GM23338 (cell line): Measurements from ENCODE around the gene NIT2. TPM values are rescaled to one million over a fixed set of nuclear protein-coding genes. Genes with fewer than 3 reads are reported as not detected.

Source experiments
- ATAC-seq: fragments of 200-7000 bp; cut with Tn5 transposase; 3 replicates; pipeline ENCODE4 v1.9.1; 2020
- DNase-seq: peaks from one replicate; pipeline ENCODE4 v3.0.0-alpha.2; 2015; ENCODE audit warnings: low spot score
- H2AFZ ChIP-seq: fragments of 200-600 bp; sonication (generic); 2 replicates; pipeline ENCODE4 v1.8.0; 2016; ENCODE audit warnings: antibody characterized with exemption, mild to moderate bottlenecking, moderate library complexity
- H3F3A ChIP-seq: fragments of 200-600 bp; sonication (generic); replicated peaks from 2 replicates; pipeline ENCODE4 v1.8.0; 2017; ENCODE audit warnings: antibody characterized with exemption, mixed run types, low read depth
- H3K27ac ChIP-seq: fragments of 200-600 bp; sonication (generic); 2 replicates; pipeline ENCODE4 v1.6.1; 2016; ENCODE audit warnings: low read depth
- H3K27me3 ChIP-seq: fragments of 200-600 bp; sonication (generic); 2 replicates; pipeline ENCODE4 v1.8.0; 2016; ENCODE audit warnings: mild to moderate bottlenecking, mixed run types, moderate library complexity; ENCODE audit not compliant: insufficient read depth
- H3K36me3 ChIP-seq: fragments of 200-600 bp; sonication (generic); 2 replicates; pipeline ENCODE4 v1.8.0; 2016; ENCODE audit warnings: mild to moderate bottlenecking; ENCODE audit not compliant: insufficient read depth
- H3K4me1 ChIP-seq: fragments of 200-600 bp; sonication (generic); 2 replicates; pipeline ENCODE4 v1.8.0; 2016; ENCODE audit warnings: mild to moderate bottlenecking, moderate library complexity; ENCODE audit not compliant: insufficient read depth
- H3K4me2 ChIP-seq: fragments of 200-600 bp; sonication (generic); 2 replicates; pipeline ENCODE4 v1.7.1; 2017; ENCODE audit warnings: mixed run types
- H3K4me3 ChIP-seq: fragments of 200-600 bp; sonication (generic); 2 replicates; pipeline ENCODE4 v1.6.1; 2016; ENCODE audit warnings: mixed run types
- H3K79me2 ChIP-seq: fragments of 200-600 bp; sonication (generic); replicated peaks from 2 replicates; pipeline ENCODE4 v1.8.0; 2017; ENCODE audit warnings: mild to moderate bottlenecking; ENCODE audit not compliant: insufficient read depth
- H3K9me2 ChIP-seq: fragments of 200-600 bp; sonication (generic); 2 replicates; pipeline ENCODE4 v1.8.0; 2017; ENCODE audit not compliant: insufficient read depth
- H4K20me1 ChIP-seq: fragments of 200-600 bp; sonication (generic); replicated peaks from 2 replicates; pipeline ENCODE4 v1.8.0; 2017; ENCODE audit warnings: mild to moderate bottlenecking; ENCODE audit not compliant: insufficient read depth
- H3K27ac Mint-ChIP-seq: 2 replicates; pipeline ENCODE4 v1.8.0; 2020; ENCODE audit warnings: inconsistent platforms, mild to moderate bottlenecking, moderate library complexity, mixed read lengths
- H3K27me3 Mint-ChIP-seq: 3 replicates; pipeline ENCODE4 v1.8.0; 2022; ENCODE audit warnings: low read depth, mild to moderate bottlenecking, moderate library complexity, mixed read lengths, inconsistent platforms; ENCODE audit not compliant: insufficient read depth, poor library complexity
- H3K36me3 Mint-ChIP-seq: 3 replicates; pipeline ENCODE4 v1.8.0; 2021; ENCODE audit warnings: low read depth, mild to moderate bottlenecking, inconsistent platforms, moderate library complexity, mixed read lengths
- H3K4me1 Mint-ChIP-seq: 3 replicates; pipeline ENCODE4 v1.8.0; 2020; ENCODE audit warnings: mild to moderate bottlenecking, inconsistent platforms, mixed read lengths
- H3K4me3 Mint-ChIP-seq: 3 replicates; pipeline ENCODE4 v1.8.0; 2021; ENCODE audit warnings: moderate library complexity, mild to moderate bottlenecking, inconsistent platforms, mixed read lengths
- H3K9me3 Mint-ChIP-seq: 3 replicates; pipeline ENCODE4 v1.8.0; 2020; ENCODE audit warnings: moderate library complexity, mild to moderate bottlenecking, inconsistent platforms, mixed read lengths
- CREB1 ChIP-seq: fragments of 250-450 bp; sonication (Bioruptor Pico); IDR thresholded peaks from 2 replicates; pipeline ENCODE4 v1.5.0; 2020; ENCODE audit warnings: low read depth, mild to moderate bottlenecking, moderate library complexity
- EZH2 ChIP-seq: fragments of 200-600 bp; sonication (generic); IDR thresholded peaks from one replicate; pipeline ENCODE4 v1.8.0; 2017; ENCODE audit warnings: antibody characterized with exemption, mild to moderate bottlenecking, low read depth; ENCODE audit not compliant: unreplicated experiment
- EZH2phosphoT487 ChIP-seq: fragments of 200-600 bp; sonication (generic); IDR thresholded peaks from one replicate; pipeline ENCODE4 v1.8.1; 2018; ENCODE audit warnings: antibody characterized with exemption; ENCODE audit not compliant: unreplicated experiment
- JUNB ChIP-seq: IDR thresholded peaks from one replicate; pipeline ENCODE4 v1.6.1; 2016; ENCODE audit warnings: antibody characterized with exemption; ENCODE audit not compliant: unreplicated experiment
- NANOG ChIP-seq: IDR thresholded peaks from 2 replicates; pipeline ENCODE4 v1.6.1; 2016; ENCODE audit warnings: antibody characterized with exemption, borderline replicate concordance
- POLR2AphosphoS5 ChIP-seq: IDR thresholded peaks from 2 replicates; pipeline ENCODE4 v1.6.1; 2016; ENCODE audit warnings: antibody characterized with exemption, low read depth
- STAT1 ChIP-seq: IDR thresholded peaks from one replicate; pipeline ENCODE4 v1.6.1; 2016; ENCODE audit warnings: antibody characterized with exemption; ENCODE audit not compliant: unreplicated experiment
- ZNF114 ChIP-seq: fragments of 250-450 bp; sonication (Bioruptor Pico); IDR thresholded peaks from 2 replicates; pipeline ENCODE4 v1.5.0; 2020; ENCODE audit warnings: mild to moderate bottlenecking, moderate library complexity
- ZNF331 ChIP-seq: fragments of 250-450 bp; sonication (Bioruptor Pico); IDR thresholded peaks from 2 replicates; pipeline ENCODE4 v1.5.0; 2020; ENCODE audit warnings: low read depth, mild to moderate bottlenecking, moderate library complexity
- polyA plus RNA-seq: library from polyadenylated mRNA; unstranded; fragments of >200 nt; fragmentation: Nextera tagmentation; extraction: Ambion mirVana; gene quantifications from 2 replicates; pipeline ENCODE4 v1.2.1, GENCODE V29; 2016
- total RNA-seq: library from RNA; depleted of rRNA; stranded (reverse); fragments of >200 nt; shearing (Covaris generic); gene quantifications from 2 replicates; pipeline ENCODE4 v1.2.3, GENCODE V29; 2014
- TF ChIP-seq, protein P1 (sequence below): IDR thresholded peaks from one replicate; pipeline ENCODE4 v1.6.1; 2018; ENCODE audit warnings: antibody characterized with exemption; ENCODE audit not compliant: unreplicated experiment
- TF ChIP-seq, protein P2 (sequence below): fragments of 250-450 bp; sonication (Bioruptor Pico); IDR thresholded peaks from 2 replicates; pipeline ENCODE4 v1.5.0; 2020; ENCODE audit warnings: mild to moderate bottlenecking, moderate library complexity
- TF ChIP-seq, protein P3 (sequence below), 2 experiments: fragments of 200-600 bp in 1 of 2; sonication (generic) in 1 of 2; conservative IDR thresholded peaks; 2 replicates each; pipeline versions ENCODE4 v1.5.1 to v1.6.1; 2016 to 2017; ENCODE audit warnings: antibody characterized with exemption in 2 of 2, low read depth in 2 of 2, mild to moderate bottlenecking in 2 of 2, moderate library complexity in 1 of 2

Gene NIT2
- total and polyA plus RNA-seq, 2 experiments from 2014 or later = 19.2 to 53.7 TPM

DNA sequence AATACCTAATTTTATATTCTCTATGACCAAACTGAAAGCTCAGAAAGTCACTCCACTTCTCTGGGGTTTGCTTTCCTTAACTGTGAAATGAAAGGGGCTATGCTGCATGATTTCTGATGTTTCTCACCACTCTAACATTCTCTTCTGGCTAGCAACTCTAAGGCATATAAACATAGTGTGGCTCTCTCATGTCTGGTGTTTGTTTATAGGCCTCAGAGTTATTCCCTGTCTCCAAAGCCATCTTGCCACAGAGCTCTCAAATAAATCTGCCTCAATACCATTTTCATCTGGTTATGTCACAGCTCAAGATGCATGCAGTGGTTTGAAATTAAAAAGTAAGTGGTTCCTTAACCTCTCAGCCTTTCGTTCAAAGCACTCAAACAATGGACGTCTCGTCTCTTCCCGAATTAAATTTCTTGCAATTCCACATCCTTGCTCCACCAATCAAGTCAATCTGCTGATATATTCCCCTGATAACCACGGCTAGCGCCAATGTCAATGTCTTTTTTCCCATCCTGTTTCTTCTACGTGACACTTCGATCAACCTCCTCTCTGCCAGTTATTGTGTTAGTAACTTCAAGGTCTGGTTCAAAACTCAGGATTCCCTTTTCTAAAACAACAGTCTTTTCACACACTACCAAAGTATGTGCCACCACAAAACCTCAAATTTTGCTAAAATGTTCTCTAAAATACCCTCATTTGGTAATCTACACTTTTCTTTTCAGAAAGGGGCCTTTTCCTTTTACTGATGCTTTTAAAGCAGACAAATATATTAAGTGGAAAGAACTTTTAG lies 50.4 kb downstream of the NIT2 start:
- no peaks in the 10 kb centered on the region for H3F3A ChIP-seq
- H2AFZ ChIP-seq = no peak overlapping the region
- no peak overlapping the region for H3K4me3 ChIP-seq
- TF ChIP-seq, protein P1, sequence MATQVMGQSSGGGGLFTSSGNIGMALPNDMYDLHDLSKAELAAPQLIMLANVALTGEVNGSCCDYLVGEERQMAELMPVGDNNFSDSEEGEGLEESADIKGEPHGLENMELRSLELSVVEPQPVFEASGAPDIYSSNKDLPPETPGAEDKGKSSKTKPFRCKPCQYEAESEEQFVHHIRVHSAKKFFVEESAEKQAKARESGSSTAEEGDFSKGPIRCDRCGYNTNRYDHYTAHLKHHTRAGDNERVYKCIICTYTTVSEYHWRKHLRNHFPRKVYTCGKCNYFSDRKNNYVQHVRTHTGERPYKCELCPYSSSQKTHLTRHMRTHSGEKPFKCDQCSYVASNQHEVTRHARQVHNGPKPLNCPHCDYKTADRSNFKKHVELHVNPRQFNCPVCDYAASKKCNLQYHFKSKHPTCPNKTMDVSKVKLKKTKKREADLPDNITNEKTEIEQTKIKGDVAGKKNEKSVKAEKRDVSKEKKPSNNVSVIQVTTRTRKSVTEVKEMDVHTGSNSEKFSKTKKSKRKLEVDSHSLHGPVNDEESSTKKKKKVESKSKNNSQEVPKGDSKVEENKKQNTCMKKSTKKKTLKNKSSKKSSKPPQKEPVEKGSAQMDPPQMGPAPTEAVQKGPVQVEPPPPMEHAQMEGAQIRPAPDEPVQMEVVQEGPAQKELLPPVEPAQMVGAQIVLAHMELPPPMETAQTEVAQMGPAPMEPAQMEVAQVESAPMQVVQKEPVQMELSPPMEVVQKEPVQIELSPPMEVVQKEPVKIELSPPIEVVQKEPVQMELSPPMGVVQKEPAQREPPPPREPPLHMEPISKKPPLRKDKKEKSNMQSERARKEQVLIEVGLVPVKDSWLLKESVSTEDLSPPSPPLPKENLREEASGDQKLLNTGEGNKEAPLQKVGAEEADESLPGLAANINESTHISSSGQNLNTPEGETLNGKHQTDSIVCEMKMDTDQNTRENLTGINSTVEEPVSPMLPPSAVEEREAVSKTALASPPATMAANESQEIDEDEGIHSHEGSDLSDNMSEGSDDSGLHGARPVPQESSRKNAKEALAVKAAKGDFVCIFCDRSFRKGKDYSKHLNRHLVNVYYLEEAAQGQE = no peak
- TF ChIP-seq JUNB (no peak), CREB1 (CRISPR knock-in tag) (no peak), EZH2phosphoT487 (no peak), NANOG (no peak), ZNF331 (CRISPR knock-in tag) (no peak), ZNF114 (CRISPR knock-in tag) (no peak), EZH2 (no peak), POLR2AphosphoS5 (no peak), STAT1 (no peak)
- TF ChIP-seq, protein P2, sequence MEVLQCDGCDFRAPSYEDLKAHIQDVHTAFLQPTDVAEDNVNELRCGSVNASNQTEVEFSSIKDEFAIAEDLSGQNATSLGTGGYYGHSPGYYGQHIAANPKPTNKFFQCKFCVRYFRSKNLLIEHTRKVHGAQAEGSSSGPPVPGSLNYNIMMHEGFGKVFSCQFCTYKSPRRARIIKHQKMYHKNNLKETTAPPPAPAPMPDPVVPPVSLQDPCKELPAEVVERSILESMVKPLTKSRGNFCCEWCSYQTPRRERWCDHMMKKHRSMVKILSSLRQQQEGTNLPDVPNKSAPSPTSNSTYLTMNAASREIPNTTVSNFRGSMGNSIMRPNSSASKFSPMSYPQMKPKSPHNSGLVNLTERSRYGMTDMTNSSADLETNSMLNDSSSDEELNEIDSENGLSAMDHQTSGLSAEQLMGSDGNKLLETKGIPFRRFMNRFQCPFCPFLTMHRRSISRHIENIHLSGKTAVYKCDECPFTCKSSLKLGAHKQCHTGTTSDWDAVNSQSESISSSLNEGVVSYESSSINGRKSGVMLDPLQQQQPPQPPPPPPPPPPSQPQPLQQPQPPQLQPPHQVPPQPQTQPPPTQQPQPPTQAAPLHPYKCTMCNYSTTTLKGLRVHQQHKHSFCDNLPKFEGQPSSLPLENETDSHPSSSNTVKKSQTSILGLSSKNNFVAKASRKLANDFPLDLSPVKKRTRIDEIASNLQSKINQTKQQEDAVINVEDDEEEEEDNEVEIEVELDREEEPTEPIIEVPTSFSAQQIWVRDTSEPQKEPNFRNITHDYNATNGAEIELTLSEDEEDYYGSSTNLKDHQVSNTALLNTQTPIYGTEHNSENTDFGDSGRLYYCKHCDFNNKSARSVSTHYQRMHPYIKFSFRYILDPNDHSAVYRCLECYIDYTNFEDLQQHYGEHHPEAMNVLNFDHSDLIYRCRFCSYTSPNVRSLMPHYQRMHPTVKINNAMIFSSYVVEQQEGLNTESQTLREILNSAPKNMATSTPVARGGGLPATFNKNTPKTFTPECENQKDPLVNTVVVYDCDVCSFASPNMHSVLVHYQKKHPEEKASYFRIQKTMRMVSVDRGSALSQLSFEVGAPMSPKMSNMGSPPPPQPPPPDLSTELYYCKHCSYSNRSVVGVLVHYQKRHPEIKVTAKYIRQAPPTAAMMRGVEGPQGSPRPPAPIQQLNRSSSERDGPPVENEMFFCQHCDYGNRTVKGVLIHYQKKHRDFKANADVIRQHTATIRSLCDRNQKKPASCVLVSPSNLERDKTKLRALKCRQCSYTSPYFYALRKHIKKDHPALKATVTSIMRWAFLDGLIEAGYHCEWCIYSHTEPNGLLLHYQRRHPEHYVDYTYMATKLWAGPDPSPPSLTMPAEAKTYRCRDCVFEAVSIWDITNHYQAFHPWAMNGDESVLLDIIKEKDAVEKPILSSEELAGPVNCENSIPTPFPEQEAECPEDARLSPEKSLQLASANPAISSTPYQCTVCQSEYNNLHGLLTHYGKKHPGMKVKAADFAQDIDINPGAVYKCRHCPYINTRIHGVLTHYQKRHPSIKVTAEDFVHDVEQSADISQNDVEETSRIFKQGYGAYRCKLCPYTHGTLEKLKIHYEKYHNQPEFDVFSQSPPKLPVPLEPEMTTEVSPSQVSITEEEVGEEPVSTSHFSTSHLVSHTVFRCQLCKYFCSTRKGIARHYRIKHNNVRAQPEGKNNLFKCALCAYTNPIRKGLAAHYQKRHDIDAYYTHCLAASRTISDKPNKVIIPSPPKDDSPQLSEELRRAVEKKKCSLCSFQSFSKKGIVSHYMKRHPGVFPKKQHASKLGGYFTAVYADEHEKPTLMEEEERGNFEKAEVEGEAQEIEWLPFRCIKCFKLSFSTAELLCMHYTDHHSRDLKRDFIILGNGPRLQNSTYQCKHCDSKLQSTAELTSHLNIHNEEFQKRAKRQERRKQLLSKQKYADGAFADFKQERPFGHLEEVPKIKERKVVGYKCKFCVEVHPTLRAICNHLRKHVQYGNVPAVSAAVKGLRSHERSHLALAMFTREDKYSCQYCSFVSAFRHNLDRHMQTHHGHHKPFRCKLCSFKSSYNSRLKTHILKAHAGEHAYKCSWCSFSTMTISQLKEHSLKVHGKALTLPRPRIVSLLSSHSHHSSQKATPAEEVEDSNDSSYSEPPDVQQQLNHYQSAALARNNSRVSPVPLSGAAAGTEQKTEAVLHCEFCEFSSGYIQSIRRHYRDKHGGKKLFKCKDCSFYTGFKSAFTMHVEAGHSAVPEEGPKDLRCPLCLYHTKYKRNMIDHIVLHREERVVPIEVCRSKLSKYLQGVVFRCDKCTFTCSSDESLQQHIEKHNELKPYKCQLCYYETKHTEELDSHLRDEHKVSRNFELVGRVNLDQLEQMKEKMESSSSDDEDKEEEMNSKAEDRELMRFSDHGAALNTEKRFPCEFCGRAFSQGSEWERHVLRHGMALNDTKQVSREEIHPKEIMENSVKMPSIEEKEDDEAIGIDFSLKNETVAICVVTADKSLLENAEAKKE (CRISPR knock-in tag) = no peak
- TF ChIP-seq, protein P3, sequence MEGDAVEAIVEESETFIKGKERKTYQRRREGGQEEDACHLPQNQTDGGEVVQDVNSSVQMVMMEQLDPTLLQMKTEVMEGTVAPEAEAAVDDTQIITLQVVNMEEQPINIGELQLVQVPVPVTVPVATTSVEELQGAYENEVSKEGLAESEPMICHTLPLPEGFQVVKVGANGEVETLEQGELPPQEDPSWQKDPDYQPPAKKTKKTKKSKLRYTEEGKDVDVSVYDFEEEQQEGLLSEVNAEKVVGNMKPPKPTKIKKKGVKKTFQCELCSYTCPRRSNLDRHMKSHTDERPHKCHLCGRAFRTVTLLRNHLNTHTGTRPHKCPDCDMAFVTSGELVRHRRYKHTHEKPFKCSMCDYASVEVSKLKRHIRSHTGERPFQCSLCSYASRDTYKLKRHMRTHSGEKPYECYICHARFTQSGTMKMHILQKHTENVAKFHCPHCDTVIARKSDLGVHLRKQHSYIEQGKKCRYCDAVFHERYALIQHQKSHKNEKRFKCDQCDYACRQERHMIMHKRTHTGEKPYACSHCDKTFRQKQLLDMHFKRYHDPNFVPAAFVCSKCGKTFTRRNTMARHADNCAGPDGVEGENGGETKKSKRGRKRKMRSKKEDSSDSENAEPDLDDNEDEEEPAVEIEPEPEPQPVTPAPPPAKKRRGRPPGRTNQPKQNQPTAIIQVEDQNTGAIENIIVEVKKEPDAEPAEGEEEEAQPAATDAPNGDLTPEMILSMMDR (conservative IDR thresholded peaks at IDR 0.05; ENCODE audit: low read depth in 2 of 2) = no peak
- H4K20me1 ChIP-seq = 0 out of 2 replicates have a peak, but pooled peaks cover 5% of the 10 kb centered on the region
- peaks cover 45% of the 10 kb centered on the region for H3K79me2 ChIP-seq
- no peaks in the 10 kb centered on the region for H3K27me3 ChIP-seq
- Mint-ChIP-seq H3K27ac (no peak overlapping the region), H3K9me3 (no peaks in the 10 kb centered on the region; the same call in 2 of the 3 replicates), H3K4me3 (no peak overlapping the region), H3K4me1 (no peaks in the 10 kb centered on the region), H3K36me3 (peaks cover 45% of the 10 kb centered on the region), H3K27me3 (no peaks in the 10 kb centered on the region)
- H3K27ac ChIP-seq = no peak overlapping the region
- no peaks in the 10 kb centered on the region for H3K4me1 ChIP-seq
- H3K36me3 ChIP-seq = peaks cover 39% of the 10 kb centered on the region; the same call in 1 of the 2 replicates
- ATAC-seq = no peak
- no peaks in the 10 kb centered on the region for H3K9me2 ChIP-seq
- DNase-seq = no peak
- H3K4me2 ChIP-seq = no peak overlapping the region
